Renal cortical epithelial cell (primary cell): Measurements from ENCODE around the gene KLHL30. TPM values are rescaled to one million over a fixed set of nuclear protein-coding genes. Genes with fewer than 3 reads are reported as not detected.

Experiments
- DNase-seq: peaks from one replicate; pipeline ENCODE4 v3.0.0-alpha.2; 2011; ENCODE audit warnings: low read depth
- total RNA-seq: library from RNA; depleted of rRNA; stranded (reverse); fragments of >200 nt; gene quantifications from 2 replicates; pipeline ENCODE4 v1.2.3, GENCODE V29; 2014

Gene KLHL30
- total RNA-seq, 1 donor from 2014 or later, result 0.40 TPM

GRCh38 chr2:238174701-238175100 is 36.2 kb downstream of the KLHL30 start:
- no peak for DNase-seq

GRCh38 chr2:238176613-238177012 is 38.1 kb downstream of the KLHL30 start:
- DNase-seq, result no peak

GRCh38 chr2:238180554-238180953 is 42.1 kb downstream of the KLHL30 start:
- no peak for DNase-seq

- no peak for DNase-seq
These were observed 43.9 kb downstream of the KLHL30 start for GRCh38 chr2:238182362-238182761.

- DNase-seq, result no peak
These were observed 45.4 kb downstream of the KLHL30 start for GRCh38 chr2:238183821-238184220.

DNA sequence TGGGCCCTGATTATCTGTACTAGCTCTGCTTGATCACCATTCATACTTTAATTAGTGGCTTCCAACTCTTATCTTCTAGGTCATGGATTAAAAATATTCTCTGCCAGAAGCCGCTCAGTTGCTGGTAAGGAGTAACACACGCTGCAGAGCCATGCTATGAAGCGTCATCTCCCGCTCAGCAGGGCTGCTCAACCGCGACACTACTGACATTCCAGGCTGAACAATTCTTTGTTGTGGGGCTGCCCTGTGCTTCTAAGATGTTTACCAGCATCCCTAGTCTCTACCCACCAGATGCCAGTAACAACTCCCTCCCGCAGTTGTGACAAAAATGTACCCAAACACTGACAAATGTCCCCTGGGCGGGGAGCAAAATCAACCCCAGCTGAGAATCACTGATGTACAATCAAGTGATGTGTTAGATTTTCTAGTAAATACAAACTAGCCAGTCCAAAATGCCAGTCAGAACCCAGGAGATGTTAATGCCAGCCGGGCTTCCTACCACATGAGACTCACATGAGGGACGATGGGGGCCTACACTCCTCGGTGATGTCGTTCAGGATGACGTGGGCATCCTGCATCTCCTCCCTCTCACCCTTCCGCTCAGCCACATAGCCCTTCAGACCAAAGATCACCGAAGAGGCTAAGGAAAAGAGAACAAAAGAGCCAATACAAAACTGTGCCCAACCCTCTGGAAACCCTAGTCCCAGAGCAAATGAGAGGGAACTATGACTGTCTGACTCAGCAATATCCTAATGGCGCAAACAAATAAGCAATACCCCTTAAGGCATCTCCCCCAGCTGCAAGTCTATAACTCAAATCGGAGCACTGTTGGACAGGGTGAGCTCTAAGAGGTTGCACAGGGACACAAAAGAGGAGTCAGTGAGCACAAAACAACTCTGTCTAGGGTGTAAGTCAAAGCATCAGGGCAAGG is 49.4 kb downstream of the KLHL30 start:
- DNase-seq, result peak; percentile 11

DNA sequence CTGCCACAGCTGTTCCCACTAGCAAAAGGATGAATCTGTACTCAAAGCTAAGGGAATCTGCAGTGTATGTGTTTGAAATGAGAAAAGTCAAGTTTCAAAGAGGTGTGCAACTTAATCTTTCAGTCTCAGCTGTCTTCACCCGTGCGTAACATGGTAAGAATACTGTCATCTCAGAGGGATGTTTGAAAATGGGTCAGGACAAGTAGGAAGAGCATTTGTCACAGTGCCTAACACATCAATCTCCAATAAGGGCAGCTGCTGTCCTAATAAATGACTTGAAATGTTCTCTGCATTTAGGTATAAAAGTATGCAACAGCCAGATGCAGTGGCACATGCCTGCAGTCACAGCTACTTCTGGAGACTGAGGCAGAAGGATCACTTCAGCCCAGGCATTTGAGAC is 52.0 kb downstream of the KLHL30 start:
- no peak for DNase-seq

Other genes with a start within 250 kb of the KLHL30 start
- gene UBE2F, start 171.7 kb upstream of the KLHL30 start, total RNA-seq, result 56.0 and 61.1 TPM in 2 replicates
- 18.2 and 18.6 TPM in 2 replicates for gene SCLY, start 77.7 kb upstream of the KLHL30 start, total RNA-seq
- 0.85 and 4.5 TPM in 2 replicates for gene ESPNL, start 38.3 kb upstream of the KLHL30 start, total RNA-seq
- 10.4 and 13.9 TPM in 2 replicates for gene ERFE, start 20.3 kb downstream of the KLHL30 start, total RNA-seq
- gene ILKAP, start 65.0 kb downstream of the KLHL30 start, total RNA-seq, result 11.8 and 20.7 TPM in 2 replicates
- gene HES6, start 101.4 kb downstream of the KLHL30 start, total RNA-seq, result 2.4 and 15.6 TPM in 2 replicates
- gene PER2, start 149.9 kb downstream of the KLHL30 start, total RNA-seq, result 1.0 and 3.7 TPM in 2 replicates
- gene TRAF3IP1, start 181.8 kb downstream of the KLHL30 start, total RNA-seq, result 6.4 and 25.3 TPM in 2 replicates